Middle frontal gyrus (tissue), 1 donor: ENCODE results near the gene MRPS23.

ENCODE experiments used
- DNase-seq: peaks from one replicate; pipeline ENCODE4 v3.0.0-alpha.2; 2015; ENCODE audit warnings: low spot score; ENCODE audit errors: extremely low spot score

Gene MRPS23

GRCh38 chr17:57838857-57839570 is 10.8 kb downstream of the MRPS23 start:
- no peak for DNase-seq

DNA sequence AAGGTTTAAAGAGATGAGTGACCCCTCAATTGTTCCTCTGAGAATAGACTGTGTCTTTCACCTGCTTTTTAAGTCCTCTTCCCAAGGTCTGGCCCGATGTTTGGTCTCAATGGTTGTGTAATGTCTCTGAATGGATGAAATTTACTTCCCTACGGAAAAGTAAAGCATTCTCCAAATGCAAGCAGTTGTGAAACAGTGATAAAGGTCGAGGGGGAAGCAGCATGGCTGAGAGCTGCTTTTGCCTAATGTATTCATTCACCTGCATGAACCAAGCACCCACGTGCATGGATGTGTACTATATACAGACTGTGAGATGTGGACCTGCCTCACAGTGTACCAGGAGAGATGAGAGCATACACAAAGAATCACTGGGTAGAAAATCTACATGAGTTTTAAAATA is 11.4 kb downstream of the MRPS23 start:
- DNase-seq = no peak

GRCh38 chr17:57835333-57835900 is 14.4 kb downstream of the MRPS23 start:
- no peak for DNase-seq

DNA sequence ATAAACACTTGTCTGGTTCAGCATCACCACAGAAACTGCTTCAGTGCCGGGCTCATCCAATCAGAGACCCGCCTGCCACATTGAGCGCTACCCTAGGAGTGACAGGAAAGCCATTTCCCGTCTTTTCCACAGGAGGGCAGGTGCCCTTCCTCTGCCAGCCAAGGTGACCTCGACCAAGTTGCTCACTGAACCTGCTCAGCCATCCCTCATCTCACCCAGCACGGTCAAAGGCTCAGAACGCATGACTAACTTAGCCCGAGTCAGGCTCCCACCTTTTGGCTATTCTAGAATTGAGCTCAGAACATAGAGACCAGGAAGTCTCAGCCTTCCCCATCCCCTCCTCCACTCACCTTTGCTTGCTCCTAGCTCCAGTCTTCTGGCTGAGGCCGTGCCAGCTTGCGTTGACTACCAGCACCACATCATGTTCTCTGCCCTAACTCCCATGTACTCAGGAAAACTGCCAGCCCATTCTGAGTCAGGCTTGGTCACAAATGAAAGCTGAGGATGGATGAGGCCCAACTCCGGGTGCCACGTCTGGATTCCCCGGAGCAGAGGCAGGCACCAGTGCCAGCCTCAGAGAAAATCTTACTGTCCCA is 15.6 kb downstream of the MRPS23 start:
- no peak for DNase-seq

GRCh38 chr17:57833179-57833939 is 16.5 kb downstream of the MRPS23 start:
- DNase-seq = peak; percentile 69

GRCh38 chr17:57832314-57833178 is 17.3 kb downstream of the MRPS23 start:
- DNase-seq = no peak

DNA sequence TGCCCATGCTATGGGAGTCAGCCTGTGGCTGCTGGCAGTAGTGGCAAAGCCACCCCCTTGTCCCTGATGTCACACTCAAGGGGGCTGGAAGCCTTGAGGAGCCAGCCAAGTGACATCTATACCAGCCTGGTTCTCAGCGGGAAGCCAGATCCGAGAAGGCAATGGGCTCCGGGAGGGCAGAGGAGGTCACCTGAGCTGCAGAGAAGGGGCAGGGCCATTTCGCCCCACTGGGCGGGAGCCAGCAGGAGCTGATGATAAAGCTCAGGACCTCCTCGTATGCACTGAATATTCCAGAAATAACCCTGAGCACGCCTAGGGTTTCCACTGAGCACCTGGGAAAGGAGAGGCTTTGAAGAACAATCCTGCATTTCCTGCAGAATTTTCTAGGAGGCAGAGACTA is 19.0 kb downstream of the MRPS23 start:
- no peak for DNase-seq

DNA sequence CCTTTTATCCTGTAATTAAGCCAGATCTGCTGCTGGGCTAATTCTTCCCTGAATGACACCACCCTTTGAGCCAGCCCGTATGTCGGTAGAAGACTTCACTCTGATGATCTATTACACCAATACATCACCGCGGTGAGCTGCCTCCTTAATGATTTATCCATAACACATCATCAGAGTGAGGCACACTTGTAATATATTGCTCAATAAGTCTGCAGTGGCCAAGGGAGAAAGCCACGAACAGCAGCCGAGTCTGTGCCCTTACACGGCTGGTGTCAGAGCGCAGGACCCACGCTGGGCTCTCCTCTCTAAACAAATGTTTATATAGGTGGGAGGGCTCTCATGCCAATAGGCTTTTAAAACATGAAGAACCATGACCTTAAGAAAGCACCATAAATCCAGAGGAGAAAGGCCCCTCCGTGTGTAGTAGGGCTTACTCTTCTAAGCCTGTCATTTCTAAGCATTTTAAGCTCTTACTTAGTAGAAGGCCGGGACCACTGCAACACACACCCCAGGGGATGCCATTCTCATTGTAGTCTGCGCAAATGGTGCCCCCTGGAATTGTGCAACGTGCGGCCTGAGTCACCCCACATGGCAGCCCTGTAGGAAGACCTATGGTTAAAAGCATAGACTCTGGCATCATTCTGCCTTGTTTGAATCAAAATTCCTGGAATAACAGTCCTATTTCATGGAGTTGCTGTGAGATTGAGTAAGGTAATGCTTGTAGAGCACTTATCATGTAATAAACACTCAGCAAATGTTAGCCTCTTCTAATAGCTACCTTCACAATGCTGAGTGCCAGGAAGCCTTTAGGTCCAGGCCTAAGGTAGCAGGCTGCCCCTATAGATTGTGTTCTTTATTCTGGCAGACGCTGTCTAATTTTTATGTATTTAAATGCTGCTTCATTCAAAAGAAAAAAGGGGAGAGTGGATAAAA is 26.1 kb downstream of the MRPS23 start:
- no peak for DNase-seq

DNA sequence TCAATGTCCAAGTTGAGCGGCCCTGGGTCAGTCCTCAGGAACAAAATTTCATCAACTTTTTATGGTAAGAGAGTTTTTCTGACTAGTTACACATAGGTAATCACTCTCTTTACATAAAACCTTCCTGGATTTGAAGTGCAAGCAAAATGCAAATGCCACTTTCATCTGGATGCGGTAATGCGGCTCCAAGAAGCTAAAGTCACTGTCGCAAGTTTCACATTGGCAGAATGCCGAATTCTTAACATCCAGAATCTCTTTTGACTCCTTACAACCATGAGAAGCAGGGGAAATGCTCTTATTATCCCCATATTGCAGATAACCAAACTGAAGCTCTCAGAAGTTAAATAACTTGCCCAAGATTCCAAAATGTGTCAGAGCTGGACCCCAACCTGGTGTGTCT is 30.0 kb downstream of the MRPS23 start:
- no peak for DNase-seq

DNA sequence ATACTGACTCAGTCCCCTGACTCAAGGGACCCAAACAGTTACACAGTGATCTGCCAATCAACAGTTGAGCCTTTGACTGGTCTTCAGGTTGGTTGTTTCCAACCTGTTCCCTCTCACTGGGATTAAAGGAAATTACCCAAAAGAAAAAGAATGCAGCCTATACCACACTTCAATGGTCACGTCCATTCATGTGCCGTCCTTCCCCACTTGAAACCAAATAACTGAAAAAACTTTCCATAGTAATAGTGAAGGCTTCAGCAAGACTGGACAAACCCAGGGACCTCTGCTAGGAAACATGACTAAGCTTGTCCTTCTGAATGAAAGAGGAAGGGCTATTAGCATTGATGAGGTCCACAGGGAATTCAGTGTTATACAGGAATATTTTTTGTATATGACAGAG is 30.6 kb downstream of the MRPS23 start:
- no peak for DNase-seq

GRCh38 chr17:57818066-57818465 is 31.8 kb downstream of the MRPS23 start:
- no peak for DNase-seq

GRCh38 chr17:57817299-57817698 is 32.5 kb downstream of the MRPS23 start:
- DNase-seq = no peak

DNA sequence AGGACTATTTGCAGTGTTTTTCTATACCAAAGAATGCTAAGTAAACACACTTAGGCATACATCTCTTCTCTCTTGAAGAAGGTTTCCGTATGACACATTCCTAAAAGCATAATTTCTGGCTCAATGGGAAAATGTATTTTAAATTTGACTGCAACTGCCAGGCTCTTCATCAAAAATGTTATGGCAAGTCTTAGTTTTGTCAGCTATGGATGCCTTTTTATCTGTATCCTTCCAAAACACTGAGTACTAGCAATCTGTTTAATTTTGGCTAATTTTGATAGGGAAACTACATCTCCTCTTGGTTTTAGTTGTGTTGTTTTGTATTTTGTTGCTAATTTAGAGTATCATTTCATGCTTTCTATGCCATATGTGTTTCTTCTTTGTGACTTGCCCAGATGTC is 35.4 kb downstream of the MRPS23 start:
- no peak for DNase-seq

- no peak for DNase-seq
Observed at GRCh38 chr17:57811638-57812280, 38.1 kb downstream of the MRPS23 start.

DNA sequence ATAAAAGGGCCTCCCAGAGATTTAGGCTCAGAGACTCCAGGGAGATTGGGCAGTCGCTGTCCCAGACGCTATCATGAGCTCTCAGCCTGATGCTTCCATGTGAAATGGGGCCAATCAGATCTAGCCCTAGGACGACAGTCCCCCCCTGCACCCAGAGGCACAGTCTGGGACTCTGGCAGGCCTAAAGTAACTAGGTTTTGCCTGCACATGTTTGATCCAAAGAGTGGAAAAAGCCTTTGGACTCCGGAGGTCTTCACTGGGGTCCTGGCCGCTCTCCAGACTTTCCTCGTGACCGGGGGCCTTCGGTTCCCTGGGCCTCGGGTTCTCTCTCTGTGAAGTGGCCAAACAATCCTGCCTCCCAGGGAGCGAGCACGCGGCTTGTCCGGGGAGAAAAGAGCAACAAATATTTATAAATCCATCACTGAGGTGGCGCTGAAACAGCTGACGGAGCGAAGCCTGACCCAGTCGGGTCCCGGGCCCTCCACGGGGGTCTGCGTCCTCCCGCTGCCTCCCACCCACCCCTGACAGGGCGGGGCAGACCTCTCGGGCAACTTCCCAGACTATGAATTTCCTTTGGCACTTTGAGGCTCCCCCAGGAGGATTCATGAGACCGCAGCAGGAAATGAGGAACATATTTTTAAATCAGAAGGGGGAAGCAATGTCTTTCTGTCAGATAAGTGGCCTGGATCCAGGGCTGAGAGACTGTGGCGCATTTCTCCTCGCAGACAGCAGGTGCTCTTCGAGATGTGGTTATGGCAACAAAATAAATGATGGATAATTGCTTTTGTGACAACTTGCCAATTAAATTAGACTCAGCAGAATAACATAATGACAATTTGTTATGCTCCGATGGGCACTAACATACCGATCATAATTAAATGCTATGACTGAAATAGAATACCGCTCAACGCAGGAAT is 38.9 kb downstream of the MRPS23 start:
- no peak for DNase-seq

- DNase-seq = no peak
Observed at GRCh38 chr17:57809879-57810278, 40.0 kb downstream of the MRPS23 start.

DNA sequence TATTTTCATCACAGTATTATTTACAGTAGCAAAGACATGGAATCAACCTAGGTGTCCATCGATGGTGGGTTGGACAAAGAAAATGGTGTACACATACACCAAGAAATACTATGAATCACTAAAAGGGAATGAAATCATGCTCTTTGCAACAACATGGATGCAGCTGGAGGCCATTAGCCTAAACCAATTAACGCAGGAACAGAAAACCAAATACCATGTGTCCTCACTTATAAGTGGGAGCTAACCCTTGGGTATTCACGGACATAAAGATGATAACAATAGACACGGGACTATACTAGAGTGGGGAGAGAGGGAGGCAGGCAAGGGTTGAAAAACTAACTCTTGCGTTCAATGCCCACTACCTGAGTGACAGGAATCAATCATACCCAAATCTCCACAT is 41.0 kb downstream of the MRPS23 start:
- no peak for DNase-seq

DNA sequence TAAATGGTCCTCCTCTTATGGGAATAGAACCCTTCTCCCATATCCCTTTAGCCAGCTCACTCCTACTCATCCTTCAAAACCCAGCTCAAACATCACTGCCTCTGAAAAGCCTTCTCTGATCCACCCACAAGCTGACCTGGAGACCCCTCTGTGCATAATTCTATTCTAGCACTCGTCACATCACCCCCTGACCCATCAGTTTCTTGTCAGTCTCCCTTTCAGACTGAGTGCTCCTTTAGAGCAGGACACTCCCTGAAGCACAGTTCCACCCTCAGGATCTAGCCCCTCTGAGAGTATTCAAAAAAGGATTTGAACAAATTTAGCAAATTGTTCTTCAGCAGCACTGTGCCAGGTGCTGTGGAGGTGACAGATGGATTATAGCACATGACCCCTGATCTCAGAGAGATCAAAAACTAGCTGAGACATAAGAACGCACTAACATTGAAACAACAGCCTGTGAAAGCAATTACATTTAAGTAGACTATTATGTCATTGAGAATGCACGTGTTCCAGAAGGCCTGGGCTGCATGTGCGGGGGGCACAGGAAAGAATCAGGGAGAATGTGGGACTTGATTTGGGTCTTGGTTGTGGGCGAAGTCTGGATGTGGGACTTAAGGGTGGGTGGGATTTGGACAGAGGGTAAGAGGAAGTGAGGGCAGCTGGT is 43.5 kb downstream of the MRPS23 start:
- no peak for DNase-seq
